GM18873 (cell line): ENCODE measurements around the gene PRR5.
"Not testable (repeated sequence)": the region's sequence is repeated elsewhere in the genome, so short reads cannot be mapped to it uniquely, and the experiment has no call there.

Experiments
- ATAC-seq: cut with Tn5 transposase; IDR thresholded peaks from one replicate; pipeline ENCODE4 v1.9.1; 2021; ENCODE audit warnings: mild to moderate bottlenecking, moderate library complexity, moderate number of reproducible peaks; ENCODE audit not compliant: unreplicated experiment, low FRiP score

The PRR5 gene

DNA sequence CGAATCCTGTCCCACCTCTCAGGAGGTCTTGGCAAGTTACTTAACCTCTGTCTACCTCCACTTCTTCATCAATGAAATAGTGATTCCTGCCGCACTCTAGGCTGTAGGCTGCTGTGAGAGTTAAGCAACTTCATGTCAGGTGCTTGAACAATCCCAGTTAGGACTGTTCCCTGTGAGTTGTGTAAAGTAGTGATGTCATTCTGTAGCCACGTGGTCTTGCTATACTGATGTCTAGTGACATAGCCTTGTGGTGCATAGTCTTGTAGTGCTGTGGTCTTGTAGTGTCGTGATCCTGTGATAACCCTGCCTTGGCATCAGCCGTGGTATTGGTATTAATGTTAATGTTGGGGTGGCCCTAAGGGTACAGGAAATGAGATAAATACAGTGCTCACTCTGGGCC lies 30.3 kb upstream of the PRR5 start:
- no peak for ATAC-seq

DNA sequence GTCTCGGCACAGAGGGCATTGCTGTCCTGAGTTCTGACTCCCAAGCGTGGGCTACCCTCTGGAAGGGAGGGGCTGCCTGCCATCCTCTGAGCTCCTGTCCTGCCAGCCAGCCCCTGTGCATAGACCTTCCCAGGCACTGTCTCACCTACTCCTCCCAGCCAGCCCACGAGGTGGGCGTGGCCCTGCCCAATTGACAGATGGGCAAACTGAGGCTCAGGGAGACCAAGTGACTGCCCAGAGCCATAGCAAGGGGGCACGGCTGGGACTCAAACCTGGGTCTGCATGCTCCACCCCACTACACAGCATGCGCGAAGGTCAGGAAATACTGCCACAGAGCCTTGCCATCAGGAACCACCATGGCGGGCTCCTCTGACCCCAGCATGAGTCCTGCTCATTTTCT lies 29.4 kb upstream of the PRR5 start:
- ATAC-seq = no peak

DNA sequence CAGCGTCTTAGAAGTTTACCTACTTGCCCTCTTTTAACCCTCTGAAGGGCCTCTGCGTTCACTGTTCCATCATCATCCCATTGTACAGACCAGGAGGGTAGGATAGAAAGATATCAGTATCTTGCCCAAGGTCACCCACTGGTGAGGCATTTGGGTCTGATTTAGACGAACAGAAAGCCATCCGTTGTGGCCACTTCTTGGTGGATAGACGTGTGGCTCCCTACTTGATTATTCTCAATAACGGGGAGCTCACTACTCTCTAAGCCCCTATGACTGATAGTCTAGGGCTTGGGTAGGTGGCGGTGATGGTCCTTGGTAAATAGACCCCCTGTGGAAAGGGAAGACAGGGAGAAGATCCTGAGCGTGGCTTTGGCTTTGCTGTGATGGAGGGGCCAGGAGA lies 28.6 kb upstream of the PRR5 start:
- no peak for ATAC-seq

DNA sequence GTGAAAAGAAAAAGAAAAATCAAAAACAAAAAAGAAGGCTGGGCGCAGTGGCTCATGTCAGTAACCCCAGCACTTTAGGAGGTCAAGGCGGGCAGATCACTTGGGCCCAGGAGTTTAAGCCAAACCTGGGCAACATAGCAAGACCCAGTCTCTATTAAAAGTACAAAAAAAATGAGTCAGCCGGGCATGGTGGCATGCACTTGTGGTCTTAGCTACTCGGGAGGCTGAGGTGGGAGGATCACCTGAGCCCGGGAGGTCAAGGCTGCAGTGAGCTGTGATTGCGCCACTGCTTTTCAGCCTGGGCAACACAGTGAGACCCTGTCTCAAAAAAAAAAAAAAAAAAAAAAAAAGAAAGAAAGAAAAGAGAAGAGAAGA lies 26.0 kb upstream of the PRR5 start:
- ATAC-seq = not testable (repeated sequence)

DNA sequence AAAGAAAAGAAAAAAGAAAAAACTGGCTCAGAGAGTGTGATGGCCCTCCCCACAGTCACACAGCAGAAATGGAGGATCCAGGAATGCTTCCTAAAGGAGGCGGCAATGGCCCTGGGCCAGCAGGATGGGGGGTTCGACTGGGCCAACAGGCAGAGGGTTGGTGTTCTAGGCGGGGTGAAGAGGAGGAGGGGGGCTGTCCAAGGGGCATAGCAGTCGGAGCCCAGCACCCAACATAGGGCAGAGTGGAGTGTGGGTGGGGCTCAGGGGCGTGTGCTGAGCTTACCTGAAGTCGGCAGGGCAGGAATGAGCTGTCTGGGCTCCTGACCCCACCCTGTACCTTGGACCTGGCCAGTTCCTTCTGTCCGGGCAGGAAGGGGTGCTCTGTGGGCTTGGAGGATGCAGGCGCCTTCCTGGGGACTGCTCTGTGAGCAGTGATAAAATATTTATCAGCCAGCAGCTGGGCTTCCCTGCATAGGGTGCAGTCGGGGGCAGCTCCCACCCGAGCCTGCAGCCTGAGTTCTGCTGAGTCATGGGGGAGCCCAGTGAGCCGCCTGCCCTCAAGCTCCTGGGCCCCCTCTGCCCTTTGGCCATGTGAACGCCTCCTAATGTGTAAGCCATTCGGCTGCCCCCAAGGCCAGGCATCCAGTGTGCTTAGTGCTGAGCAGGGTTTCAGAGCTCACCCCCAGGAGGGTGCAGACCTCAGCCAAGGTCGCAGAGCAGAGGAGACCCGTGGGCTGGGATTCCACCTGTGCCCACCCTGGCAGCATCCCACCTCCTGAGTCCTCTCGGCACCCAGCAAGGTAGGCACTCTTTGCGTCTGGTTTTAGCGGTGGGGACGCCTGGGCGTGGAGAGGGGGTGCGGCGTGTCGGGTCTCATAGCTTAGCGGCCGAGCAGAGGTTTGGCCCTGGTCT lies 25.3 kb upstream of the PRR5 start:
- no peak for ATAC-seq

DNA sequence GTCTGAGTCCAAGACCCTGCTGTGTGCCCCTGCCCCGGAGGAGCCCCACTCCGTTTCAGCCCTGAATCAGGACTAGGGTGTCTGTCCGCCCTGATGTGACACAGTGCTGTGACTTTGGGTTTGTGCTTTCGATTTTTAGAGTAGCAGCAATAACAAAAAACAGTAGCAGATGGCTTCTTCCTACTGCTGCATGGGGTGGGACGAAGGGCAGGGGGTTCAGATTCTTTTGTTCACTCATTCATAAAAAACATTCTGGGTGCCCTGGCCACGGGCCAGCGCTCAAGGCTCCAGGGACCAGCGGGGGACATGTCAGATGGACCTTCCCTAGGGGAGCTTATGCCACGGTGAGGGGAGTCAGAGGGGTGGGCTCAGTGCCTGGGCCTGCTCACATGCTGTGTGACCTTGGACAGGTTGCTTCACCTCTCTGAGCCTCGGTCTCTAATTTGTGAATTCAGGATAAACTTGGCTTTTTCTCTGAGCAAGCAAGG lies 24.6 kb upstream of the PRR5 start:
- no peak for ATAC-seq

DNA sequence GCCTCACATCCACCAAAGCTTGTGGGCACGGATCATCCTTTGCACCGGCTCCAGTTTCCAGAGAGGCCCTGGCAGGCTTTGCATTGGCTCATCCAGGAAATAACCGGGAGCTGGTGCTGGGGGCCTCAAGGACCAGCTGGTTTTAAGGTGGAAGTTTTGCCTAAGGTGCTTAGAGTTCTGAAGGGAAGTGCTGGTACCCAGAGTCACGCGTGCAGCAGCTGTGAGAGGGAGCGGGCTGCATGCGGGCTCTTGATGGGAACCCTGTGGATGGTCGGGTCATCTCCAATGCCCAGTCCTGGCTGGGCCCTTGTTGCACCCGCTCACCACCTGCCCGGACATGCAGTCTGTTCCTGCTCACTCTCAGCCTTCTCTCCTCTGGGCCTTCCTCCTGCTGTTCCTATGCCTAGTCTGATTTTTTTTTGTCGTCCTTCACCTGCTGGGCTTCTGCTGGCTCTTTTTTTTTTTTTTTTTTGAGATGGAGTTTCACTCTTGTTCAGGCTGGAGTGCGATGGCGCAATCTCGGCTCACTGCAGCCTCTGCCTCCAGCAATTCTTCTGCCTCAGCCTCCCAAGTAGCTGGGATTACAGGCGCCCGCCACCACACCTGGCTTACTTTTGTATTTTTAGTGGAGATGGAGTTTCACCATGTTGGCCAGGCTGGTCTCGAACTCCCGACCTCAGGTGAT lies 24.0 kb upstream of the PRR5 start:
- no peak for ATAC-seq

DNA sequence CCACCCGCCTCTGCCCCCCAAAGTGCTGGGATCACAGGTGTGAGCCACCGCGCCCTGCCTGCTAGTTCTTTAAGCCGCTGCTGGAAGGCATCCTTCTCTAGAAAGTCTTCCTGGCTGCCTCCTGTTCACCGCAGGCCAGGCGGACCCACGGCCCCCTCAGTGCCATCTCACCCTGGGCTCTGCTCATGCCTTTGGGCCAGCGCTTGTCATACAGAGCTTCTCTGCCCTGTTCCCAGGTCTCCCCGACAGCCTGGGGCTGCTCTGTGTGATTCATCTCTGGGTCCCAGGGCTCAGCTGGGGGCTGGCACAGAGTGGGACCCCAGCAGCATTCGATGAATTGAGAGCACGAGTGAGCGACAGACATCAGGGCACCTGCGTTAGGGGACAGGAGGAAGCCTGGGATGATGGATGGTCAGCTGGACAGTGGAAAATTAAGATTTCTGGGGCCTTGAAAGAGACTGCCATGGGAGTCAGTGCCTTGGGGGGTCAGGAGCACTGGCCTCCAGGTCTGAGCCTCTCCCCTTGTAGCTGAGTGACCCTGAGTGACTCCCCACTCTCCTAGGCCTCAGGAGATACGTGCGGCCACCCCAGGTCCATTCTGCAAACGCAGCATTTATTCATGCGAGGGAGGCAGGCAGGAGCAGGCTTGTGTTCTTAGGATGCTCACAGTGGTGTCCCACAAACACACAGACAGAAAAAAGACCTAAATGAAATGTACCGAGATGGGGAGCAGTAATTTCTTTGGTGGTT lies 23.3 kb upstream of the PRR5 start:
- no peak for ATAC-seq

DNA sequence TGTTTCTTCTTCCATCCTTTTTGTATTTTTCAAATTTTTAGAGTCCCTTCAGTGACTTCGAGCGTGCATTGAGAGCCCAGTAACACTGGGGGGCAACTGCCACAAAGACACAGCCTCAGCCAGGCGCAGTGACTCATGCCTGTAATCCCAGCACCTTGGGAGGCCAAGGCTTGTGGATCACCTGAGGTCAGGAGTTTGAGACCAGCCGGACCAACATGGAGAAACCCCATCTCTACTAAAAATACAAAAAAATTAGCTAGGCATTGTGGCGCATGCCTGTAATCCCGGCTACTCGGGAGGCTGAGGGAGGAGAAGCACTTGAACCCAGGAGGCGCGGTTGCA lies 22.7 kb upstream of the PRR5 start:
- ATAC-seq = not testable (repeated sequence)

DNA sequence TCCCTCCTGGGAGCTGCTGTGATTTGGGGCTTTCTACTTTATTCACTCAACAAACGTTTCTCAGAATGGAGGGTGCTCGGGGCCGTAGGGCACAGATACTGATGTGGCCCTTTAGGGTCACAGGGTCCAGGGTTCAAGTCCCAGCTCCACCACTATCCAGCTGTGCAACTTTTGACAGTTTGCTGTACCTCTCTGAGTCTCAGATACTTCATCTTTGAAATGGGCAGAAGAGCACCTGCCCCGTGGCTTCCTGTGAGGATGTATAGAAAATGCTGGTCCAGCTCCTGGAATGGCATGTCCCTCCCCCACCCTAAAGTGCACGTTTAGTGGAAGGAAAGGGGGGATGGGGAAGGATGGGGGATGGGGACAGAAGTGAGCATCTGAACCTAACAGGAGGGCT lies 21.9 kb upstream of the PRR5 start:
- no peak for ATAC-seq

DNA sequence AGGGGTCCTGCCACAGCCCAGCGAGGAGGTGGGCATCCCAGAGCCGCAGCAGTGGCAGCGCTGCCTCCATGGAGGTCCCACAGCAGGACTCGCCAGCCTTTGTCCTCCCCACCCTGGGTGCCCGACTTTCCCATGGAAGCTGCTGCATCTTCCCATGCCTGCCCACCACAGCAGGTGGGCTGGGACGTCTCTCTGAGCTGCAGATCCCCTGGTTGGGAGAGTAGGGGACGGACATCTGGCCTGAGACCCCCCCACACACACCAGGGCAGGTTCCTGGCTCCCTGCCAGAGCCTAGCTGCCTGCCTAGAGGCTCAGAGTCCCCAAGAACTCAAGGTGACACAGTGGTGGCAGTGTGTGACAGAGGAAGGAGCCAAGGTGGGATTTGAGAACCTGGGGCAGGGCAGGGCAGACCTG lies 21.5 kb upstream of the PRR5 start:
- ATAC-seq = no peak

DNA sequence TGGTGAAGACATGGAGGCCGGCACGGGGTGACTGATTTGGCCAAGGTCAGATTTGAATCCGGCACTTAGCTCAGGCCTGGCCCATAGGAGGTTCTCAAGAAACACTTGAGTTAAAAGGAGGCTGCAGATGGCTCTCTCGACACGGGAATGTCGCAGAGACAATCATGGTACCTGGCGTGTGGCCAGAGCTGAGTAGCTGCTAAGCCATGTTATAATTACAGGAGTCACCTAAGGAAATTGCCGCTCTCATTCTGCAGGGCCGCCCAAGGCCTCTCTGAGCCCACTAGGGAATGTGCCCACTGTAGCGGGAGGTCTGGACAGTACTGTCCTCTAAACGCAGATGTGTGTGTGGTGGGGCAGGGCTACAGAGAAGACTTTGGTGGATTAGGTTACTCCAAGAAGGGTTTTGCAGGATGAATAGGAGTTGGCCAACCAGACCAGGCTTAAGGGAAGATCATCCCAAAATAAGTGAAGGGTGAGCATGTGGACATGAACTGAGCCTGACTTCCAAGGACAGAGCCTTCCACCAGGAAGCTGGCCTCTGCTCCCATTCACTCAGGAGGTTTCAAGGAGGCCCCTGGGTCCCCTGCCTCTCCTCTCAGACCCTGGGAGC lies 19.3 kb upstream of the PRR5 start:
- no peak for ATAC-seq

DNA sequence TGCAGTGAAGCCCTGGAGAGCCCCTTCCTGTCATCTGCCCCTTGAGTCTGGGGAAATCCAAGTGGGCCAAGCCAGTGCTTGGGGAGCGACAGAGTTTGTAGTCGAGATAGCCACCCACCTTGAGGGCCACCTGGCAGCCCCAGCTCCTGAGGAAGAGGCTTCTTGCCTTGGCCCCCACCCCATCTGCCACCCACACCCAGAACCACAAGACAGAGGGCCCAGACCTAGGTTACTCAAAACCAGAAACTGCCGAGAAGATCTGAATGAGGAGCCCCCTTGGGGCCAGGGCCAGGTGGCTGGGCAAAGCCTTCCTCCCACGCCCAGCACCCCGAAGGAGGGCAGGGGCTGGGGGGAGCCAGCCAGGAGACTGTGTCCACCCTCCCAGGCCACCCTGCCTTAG lies 18.8 kb upstream of the PRR5 start:
- ATAC-seq = no peak

DNA sequence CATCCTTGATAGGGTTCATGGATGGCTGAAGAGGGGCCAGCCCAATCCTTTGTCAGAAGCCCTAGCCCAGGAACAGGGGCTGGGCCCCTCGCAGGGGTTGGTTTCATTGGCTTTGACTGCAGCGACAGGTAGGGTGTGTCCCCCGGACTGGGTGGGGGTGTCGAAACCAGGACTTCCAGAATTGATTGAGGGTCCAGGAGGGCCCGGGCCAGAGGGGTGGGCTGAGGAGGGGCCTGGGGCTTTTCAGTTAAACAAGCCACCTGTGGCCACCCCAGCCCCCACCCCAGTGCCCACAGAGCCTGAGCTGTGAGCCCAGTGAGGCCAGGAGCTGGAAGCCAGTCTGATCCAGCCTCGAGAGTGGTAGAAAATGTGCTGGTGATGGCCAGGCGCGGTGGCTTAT lies 18.1 kb upstream of the PRR5 start:
- ATAC-seq = no peak

DNA sequence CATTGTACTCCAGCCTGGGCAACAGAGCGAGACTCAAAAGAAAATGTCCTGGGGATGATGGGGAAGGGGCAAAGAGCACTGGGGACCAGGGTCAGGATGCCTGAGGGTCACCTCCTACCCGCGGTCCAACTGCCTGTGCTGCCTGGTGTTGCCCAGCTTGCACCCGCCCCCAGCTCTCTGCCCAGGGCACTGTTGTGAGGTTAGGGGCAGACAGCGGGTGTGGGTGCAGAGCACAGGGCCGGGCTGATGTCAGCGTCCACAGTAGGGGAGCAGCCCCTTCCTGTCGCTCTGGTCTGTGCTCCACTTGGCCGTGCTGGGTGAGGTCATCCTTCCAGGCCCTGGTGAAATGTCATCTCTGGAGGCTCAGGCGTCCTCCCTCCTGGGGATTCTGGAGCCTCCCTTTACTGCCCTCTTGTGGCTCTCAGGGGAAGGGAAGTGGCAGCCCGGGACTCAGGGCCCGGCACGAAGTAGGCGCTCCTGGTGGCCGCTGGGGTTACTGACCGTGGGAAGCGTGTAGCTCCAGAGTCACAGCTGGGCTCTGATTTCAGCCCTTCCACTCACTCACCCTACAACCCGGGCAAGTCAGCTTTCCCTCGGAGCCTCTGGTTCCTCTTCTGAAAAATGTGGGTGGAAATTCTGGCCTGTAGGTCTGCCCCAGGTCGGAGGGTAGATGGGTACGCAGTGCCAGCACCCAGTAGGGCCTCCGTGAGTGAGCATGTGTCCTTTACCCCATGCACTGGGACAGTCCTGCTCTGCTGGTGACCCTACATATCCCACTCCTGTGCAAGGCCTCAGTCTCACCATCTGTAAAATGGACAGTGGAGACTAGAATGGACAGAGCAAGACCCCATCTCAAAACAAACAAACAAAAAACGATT lies 17.3 kb upstream of the PRR5 start:
- ATAC-seq = peak; percentile 49

DNA sequence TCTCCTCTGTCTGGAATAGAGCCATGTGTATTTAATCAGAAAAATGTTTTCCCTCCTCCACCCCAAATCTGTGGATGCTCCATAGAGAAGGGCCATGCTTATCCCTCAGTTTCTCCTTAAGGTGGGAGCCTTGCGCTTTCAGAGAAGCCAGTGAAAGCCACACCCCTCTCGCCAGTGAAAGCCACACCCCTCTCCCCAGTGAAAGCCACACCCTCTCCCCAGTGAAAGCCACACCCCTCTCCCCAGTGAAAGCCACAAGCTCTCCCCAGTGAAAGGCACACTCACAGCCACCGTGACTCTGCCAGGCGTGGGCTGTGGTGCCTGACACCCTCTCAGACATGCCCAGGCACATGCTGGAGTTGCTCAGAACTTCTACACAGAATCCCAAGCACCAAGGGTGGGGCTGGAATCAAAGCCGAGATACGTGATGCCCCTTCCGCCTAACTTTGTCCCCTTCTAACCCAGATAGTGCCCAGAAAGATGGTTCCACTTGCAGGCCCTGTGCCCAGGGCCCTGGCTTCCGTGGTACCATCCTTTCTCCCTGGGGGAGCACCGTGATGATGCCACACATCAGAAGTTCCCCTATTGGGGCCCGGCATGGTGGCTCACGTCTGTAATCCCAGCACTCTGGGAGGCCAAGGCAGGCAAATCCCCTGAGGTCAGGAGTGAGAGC lies 16.5 kb upstream of the PRR5 start:
- no peak for ATAC-seq

DNA sequence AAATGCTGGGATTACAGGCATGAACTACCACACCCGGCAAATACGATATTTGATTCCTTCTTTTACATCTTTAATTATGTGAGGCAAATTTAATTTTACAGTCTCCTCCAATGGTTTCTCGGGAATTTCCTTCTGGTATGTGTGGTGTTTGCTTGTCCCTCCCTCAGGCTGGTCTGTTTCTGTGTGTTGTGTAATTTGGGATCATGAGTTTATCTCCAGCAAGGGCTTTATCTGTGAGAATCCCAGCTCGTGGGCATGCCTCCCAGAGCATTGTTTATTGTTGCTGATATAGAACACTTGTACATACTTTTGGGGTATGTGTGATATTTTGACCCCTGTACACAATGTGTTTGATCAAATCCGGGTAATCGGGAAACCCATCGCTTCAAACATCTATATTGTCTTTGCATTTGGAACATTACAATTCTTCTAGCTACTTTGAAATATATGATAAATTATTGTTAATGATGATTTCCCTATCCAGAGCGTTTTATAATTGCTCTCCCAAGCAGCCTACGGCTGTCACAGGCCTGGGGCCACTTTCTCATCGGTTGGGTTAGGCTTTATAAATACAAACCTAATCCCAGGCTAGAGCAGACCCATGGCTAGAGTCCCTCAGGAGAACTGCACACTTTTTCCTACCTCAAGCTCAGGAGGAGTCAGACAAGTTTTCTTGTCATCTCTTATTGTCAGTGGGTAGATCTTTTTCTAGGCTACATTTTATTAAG lies 15.0 kb upstream of the PRR5 start:
- no peak for ATAC-seq

DNA sequence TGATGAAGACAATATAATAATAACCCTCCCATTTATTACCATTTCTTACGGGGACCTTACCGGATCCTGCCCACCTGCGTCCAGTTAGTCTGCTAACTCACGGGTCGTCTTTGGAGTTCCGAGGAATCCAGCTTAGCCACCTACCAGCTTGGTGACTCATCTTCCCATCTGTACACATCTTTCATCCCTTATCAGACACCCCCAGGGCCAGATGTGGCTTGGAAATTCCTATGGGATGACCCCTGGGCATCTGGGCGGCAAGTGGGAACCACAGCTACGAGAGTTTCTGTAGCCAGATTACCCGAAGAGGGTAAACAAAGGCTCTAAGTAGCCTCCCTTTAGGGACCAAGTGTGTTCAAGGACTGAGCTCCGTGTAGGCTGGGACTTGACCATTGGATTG lies 12.8 kb upstream of the PRR5 start:
- no peak for ATAC-seq
